HuH-7 (cell line): Measurements from ENCODE around the gene RPS6KC1.
"Not testable (repeated sequence)": the region's sequence is repeated elsewhere in the genome, so short reads cannot be mapped to it uniquely, and the experiment has no call there.

Experiments
- DNase-seq: peaks from one replicate; pipeline ENCODE4 v3.0.0; 2011; ENCODE audit warnings: low spot score

The RPS6KC1 gene

DNA sequence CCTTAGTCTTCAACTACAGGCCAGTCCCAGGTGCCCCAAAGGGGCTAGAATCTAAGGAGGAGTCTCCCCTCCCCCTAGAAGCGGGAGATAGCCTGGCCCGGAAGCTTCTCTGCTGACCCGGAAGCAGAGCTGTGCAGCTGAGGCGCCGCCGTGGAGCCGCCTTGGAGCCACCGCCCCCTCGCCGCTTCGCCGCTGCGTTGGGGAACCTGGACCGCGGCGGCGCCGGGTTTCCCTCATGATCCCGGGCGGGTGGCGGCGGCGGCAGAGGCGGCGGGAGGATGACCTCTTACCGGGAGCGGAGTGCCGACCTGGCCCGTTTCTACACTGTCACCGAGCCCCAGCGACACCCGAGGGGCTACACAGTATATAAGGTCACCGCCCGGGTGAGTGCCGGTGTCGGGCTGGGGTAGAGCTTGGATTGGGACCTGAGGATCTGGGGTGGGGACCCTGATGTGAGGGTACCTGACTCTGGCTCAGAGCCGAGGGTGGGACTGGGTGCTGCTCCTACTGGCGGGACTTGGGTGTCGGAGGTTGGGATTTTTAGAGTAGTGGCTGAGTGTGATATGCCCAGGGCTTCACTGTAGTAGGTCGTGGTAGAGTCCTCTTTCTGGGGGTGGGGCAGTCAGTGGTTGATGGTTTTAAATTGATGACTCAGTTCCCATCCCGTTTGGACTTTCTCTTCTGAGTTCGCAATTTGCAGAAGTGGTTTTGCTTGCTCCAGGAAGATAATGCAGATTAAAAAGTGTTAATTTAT lies at the start of gene RPS6KC1:
RPS6KC1 (plus strand) TSS at position 115 of the 754 bp plus-strand sequence; CDS start at position 279, 164 bp downstream.
- peak; percentile 80 for DNase-seq

GRCh38 chr1:213003256-213003655 lies 47.8 kb upstream of the RPS6KC1 start:
- no peak for DNase-seq

DNA sequence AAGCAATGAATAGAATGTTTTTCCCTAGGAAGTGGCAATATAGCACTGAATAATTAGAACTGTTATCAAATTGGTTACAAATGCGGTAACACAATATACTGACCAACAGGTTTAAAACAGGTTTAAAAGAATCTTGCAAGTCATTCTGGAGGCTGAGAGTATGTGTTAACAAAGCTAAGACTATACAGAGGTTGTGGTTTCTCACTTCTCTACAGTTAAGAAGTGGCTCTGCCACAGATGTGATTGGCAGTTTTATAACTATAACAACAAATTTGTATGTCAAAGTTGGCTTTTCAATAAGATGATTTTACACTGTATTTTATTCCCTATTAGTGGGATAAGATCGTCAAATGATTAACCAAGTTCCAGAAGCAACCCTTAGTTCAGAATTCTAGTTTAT lies 42.5 kb upstream of the RPS6KC1 start:
- DNase-seq: no peak

DNA sequence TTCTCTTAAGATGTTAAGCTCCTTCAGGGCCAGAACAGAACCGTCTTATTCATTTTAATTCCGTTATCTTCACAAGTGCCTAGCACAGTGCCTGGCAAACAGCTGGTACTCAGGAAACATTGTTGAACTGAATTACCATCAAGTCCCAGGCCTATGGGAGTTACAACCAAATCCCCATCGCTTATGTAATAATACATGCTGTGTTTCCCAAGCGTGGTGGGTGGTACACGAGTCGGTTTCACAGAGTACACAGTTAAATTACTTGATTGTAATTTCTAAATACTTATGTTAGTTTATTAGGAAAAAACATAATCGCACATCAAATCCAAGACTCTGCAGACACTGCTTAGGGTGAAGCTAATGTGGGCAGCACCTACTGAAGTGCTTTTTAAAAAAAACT lies 36.4 kb upstream of the RPS6KC1 start:
- DNase-seq: peak; percentile 15

DNA sequence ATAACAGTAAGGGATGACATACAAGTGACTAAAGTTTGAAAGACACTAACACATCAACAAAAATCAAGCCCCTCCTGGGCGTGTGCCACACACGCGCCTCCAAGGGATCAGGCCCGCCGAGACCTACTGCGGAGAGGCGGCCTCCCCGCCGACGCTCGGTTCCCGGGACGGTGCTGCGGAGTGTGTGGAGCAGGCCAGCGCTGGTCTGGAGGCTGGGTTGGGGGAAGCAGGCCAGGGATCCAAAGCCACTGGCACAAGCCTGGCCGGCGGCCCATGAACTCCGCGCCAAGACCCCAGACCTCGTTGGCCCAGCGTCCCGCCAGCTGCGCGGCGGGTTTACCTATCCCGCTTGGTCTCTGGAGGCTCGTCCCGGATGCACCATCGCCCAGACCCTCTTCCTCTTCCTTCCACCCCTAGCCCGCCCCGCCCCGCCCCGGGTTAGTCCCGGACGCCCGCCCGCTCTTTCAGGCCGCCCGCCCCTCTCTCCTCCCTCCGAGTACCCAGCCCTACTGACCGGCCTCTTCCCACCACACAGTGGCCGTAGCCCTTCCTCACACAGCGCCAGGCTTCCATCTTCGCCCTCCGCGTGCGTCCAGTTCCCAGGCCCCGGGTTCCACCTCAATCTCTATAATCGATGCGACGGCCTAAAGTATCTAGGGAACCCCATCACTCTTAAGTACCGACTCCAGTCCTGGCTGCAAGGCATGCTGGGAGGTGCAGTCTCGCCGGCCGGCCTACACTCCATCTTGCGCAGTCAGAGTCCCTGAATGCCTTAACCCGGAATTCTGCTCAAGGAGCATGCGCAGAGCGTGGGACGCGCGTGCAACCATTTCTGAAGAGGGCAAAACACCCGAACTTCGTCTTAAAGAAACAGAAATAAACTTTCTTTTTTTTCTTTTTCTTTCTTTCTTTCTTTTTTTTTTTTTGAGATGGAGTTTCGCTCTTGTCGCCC lies 35.7 kb upstream of the RPS6KC1 start, which contains the start of gene ANGEL2:
ANGEL2 (minus strand) TSS at position 769 of the 952 bp plus-strand sequence; CDS start at position 573, 196 bp downstream.
- peak; percentile 86 for DNase-seq

DNA sequence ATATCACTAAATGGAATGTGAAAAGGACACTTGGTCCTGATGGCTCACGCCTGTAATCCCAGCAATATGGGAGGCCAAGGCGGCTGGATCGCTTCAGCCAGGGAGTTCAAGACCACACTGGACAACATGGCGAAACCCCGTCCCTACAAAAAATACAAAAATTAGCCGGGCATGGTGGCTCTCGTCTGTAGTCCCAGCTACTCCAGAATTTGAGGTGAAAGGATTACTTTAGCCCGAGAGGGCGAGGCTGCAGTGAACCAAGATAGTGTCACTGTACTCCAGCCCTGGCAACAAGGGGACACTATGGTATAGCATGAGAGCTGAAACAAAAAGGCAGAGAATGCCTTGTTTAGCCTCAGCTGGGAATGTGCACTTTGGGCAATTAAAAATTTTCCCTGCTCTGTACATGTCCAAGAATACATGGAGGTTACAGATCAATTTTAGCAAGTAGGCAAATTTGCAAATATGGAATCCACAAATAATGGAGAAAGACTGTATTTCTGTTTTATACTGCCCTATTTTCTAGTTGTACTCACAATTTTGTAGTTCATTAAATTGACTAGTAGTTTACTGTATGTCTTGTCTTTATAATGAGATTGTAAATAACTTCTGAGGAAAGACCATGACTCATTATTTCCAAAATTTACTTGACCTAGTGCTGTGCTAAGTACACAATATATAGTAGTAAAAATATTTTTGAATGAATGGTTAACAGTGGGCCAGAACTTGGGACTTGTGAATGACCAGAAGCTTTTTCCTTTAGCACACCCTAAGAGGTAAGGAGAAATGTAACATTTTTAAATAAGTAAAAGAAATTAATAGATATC lies 33.4 kb upstream of the RPS6KC1 start:
- DNase-seq: no peak

DNA sequence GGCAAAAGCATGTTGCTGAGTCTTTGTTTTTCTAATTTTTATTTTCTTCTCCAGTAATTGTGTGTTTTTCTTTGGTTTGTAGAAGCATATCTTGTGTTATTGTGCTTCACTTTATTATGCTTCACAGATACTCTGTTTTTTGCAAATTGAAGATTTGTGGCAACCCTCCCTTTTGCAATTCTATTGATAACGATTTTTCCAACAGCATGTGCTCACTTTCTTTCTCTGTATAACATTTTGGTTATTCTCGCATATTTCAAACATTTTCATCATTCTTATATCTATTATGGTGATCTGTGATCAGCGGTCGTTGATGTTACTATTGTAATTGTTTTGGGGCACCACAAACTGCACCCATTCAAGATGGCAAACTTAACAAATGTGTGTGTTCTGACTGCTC lies 31.6 kb upstream of the RPS6KC1 start:
- DNase-seq: no peak

- DNase-seq: no peak
These were observed 31.0 kb upstream of the RPS6KC1 start for GRCh38 chr1:213020016-213020415.

DNA sequence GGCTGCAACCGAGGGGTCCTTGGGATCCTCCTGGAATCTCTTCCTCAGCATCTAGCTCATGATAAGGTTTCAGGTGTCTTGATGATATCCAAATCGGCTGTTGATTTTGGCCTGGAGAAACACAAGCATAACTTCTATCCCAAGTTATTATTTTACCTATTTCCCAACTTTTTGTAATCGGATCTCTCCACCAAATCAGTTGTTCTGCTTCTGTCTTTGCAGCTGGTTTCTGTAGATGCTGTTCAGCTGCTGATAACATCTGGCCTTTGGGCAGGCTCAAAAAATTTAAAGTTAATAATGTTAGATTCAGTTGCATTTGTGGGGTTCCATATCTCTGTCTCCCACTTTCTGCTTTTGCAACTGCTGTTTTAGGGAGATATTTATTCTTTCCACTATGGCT lies 24.0 kb upstream of the RPS6KC1 start:
- DNase-seq: not testable (repeated sequence)

GRCh38 chr1:213032651-213033050 lies 18.4 kb upstream of the RPS6KC1 start:
- no peak for DNase-seq

DNA sequence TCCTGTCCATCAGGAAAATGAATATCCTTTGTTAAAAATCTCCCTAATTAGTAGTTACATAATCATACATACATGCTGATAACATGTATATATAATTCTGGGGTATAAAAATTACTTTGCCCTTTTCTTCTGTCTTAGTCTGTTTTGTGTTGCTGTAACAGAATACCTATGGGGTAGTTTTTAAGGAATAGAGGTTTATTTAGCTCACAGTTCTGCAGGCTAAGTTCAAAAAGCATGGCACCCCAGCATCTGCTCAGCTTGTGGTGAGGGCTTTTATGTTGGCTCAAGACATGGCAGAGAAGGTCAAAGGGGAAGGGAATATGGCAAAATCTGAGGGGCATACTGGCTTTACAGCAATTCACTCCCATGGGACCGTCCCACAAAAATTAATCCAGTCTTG lies 16.3 kb upstream of the RPS6KC1 start:
- DNase-seq: no peak

- DNase-seq: no peak
These were observed 15.5 kb upstream of the RPS6KC1 start for GRCh38 chr1:213035573-213035972.

DNA sequence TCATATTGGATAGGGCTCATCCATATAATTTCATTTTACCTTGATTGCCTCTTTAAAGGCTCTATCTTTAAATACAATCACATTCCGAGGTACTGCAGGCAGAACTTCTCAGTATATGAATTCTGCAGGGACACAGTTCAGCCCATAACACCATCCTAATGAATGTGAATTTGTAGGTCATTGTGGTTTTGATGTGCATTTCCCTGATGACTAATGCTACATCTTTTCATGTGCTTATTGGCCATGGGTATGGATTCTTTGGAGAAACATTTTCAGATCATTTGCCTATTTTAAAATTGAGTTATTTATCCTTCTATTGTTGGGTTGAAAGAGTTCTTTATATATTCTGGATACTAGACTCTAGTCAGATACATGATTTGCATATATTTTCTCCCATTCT lies 9.6 kb upstream of the RPS6KC1 start:
- no peak for DNase-seq

DNA sequence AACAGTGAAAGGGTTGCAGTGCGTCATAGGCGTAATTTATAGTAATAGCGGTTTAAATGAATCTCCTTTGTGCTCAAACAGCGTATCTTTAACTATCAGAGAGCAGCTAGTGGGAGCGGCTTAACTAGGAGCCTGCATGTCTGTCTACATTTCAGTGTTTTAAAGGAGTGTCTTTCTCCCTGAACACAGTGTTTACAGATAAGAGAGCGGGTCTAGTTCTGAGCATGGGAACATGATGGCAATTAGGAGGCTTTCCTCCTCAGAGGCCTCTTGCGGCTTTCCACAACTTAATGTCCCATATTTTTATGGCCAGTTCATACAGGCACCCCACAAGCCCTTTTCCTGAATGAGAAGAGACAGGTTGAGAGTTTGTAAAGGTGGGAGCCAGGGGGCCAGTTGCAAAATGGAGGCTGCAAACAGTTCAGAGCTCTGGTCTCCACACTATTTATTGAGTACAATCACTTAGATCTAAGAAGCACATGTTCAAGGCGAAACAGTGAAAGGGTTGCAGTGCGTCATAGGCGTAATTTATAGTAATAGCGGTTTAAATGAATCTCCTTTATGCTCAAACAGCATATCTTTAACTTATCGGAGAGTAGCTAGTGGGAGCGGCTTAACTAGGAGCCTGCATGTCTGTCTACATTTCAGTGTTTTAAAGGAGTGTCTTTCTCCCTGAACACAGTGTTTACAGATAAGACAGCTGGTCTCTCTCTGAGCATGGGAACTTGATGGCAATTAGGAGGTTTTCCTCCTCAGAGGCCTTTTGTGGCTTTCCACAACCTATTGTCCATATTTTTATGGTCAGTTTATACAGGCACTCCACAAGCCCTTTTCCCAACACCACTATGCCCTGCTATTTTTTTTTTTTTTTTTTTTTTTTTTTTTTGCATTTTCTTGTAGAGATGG lies 5.5 kb upstream of the RPS6KC1 start:
- not testable (repeated sequence) for DNase-seq

DNA sequence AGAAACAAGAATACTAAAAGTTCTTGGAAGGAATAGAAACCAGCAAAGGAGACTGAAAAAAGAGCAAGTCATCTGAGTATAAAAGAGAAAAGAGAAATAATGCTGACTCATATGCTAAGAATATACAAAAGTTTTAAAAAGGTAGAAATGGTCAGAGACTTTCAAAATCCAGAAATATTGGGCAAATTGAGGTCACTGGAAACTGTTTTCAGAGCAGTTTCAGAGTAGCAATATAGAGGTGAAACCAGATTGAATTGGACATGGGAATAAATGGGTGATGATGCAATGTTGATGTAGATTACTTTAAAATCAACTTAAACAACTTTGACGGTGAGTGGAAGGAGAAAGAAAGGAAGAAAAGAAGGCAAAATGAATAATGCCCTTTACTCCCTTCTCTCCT lies 1.8 kb upstream of the RPS6KC1 start:
- DNase-seq: no peak

- DNase-seq: no peak
These were observed 305 bp upstream of the RPS6KC1 start for GRCh38 chr1:213050745-213051126.

GRCh38 chr1:213051881-213052202 lies 801 bp downstream of the RPS6KC1 start:
- DNase-seq: no peak

DNA sequence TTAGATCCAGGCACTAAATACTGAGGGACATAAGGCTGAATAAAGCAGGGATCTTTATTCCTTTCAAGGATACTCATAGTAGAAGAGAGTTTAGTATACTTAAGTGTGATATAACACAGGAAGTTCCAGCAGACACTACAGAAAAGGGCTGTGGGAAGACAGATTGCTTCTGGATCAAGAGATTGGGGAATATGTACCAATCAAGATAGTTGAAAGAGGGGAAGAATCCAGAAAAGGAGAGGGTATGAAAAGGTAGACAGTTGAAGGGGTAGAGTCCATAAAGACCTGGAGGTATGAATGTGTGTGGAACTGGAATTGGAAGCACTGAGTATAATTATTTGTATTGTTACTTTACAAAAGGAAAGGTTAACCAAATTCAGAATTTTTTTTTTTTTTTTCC lies 2.4 kb downstream of the RPS6KC1 start:
- DNase-seq: no peak

GRCh38 chr1:213054142-213054541 lies 3.1 kb downstream of the RPS6KC1 start:
- no peak for DNase-seq

DNA sequence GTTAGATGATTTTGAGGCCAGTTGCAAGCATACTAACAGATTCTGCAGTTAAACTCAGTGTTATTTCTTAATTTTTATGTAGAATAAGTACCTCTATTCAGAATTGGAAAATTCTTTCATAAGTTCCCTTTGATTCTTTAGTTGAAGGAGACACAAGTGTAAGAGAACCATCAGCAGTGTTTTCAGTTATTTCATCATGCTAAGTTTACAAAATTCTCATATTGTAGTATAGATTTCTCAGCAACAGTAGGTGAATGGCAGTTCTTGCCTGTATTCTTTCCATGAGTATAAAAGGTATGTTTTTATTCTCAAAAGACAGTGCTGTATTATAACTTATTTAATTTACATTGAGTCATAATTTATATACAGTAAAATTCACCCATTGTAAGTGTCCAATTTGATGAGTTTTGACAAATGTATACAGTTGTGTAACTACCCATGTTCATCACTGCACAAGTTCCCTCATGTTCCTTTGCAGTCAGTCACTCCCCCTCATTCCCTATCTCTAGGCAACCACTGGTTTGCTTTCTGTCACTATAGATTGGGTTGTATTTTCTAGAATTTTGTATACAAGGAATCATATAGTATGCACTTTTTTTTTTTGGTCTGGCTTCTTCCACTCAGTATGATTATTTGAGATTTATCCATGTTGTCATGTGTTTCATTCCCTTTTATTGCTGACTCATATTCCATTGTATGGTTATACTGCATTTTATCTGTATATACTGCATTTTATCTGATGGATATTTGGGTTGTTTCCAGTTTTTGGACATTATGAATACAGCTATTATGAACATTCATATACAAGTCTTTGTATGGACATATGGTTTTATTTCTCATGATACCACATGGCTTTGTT lies 3.9 kb downstream of the RPS6KC1 start:
- DNase-seq: no peak
